C4-2B (cell line): ENCODE measurements around the gene KCNQ1.

Experiments used
- CTCF ChIP-seq: fragments of 450-650 bp; conservative IDR thresholded peaks from 2 replicates; pipeline ENCODE4 v1.5.1; 2017; ENCODE audit warnings: mild to moderate bottlenecking
- ZFX ChIP-seq: fragments of 450-650 bp; IDR thresholded peaks from 2 replicates; pipeline ENCODE4 v1.6.1; 2017

- TF ChIP-seq CTCF (no peak), ZFX (no peak)
Measured at GRCh38 chr11:2538951-2539350, 94.1 kb downstream of the KCNQ1 start.
